Hepatic stellate cell (primary cell): ENCODE data around the gene KCTD20.

Experiments used
- DNase-seq: peaks from one replicate; pipeline ENCODE4 v3.0.0; 2011; ENCODE audit warnings: low spot score

Gene KCTD20

GRCh38 chr6:36536873-36537547 lies 94.2 kb downstream of the KCTD20 start:
- DNase-seq = no peak

- DNase-seq = no peak
These were observed 97.2 kb downstream of the KCTD20 start for GRCh38 chr6:36539814-36540568.
